Suprapubic skin (tissue), 3 donors: Measurements from ENCODE around the gene APEH.

Source experiments
- POLR2A ChIP-seq, 2 donors: fragments of 450-650 bp; IDR thresholded peaks; one replicate each; pipeline ENCODE4 v1.6.1; 2017; ENCODE audit warnings: antibody characterized with exemption in 2 of 2, mild to moderate bottlenecking in 2 of 2, moderate library complexity in 2 of 2
- TF ChIP-seq, protein P1 (sequence below), 2 donors: fragments of 200-600 bp in 1 of 2; fragments of 450-650 bp in 1 of 2; sonication (generic) in 1 of 2; IDR thresholded peaks; one replicate each; pipeline ENCODE4 v1.5.1; 2016 to 2019; ENCODE audit warnings: antibody characterized with exemption in 2 of 2, mild to moderate bottlenecking in 1 of 2, moderate library complexity in 1 of 2

- TF ChIP-seq, protein P1, sequence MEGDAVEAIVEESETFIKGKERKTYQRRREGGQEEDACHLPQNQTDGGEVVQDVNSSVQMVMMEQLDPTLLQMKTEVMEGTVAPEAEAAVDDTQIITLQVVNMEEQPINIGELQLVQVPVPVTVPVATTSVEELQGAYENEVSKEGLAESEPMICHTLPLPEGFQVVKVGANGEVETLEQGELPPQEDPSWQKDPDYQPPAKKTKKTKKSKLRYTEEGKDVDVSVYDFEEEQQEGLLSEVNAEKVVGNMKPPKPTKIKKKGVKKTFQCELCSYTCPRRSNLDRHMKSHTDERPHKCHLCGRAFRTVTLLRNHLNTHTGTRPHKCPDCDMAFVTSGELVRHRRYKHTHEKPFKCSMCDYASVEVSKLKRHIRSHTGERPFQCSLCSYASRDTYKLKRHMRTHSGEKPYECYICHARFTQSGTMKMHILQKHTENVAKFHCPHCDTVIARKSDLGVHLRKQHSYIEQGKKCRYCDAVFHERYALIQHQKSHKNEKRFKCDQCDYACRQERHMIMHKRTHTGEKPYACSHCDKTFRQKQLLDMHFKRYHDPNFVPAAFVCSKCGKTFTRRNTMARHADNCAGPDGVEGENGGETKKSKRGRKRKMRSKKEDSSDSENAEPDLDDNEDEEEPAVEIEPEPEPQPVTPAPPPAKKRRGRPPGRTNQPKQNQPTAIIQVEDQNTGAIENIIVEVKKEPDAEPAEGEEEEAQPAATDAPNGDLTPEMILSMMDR (IDR thresholded peaks at IDR 0.05) = no peak
- no peak for TF ChIP-seq POLR2A (IDR thresholded peaks at IDR 0.05)
These were observed 29.5 kb upstream of the APEH start for GRCh38 chr3:49644684-49645083.
